RWPE2 (cell line): ENCODE data around the gene INTS7.
"Not testable (repeated sequence)": the region's sequence is repeated elsewhere in the genome, so short reads cannot be mapped to it uniquely, and the experiment has no call there.

Experiments used
- ATAC-seq: fragments of 200-7000 bp; cut with Tn5 transposase; 3 replicates; pipeline ENCODE4 v1.9.1; 2021; ENCODE audit warnings: low read depth
- DNase-seq: peaks from one replicate; pipeline ENCODE4 v3.0.0-alpha.2; 2020; ENCODE audit warnings: low spot score
- H3K27ac ChIP-seq: fragments of 450-650 bp; 2 replicates; pipeline ENCODE4 v1.5.1; 2017; ENCODE audit warnings: mild to moderate bottlenecking; ENCODE audit not compliant: poor library complexity, severe bottlenecking
- H3K27me3 ChIP-seq: fragments of 250-450 bp; sonication (Bioruptor Pico); 2 replicates; pipeline ENCODE4 v1.5.1; 2021; ENCODE audit warnings: mild to moderate bottlenecking, moderate library complexity; ENCODE audit not compliant: insufficient read depth, poor library complexity, severe bottlenecking
- H3K36me3 ChIP-seq: fragments of 250-450 bp; sonication (Bioruptor Pico); 2 replicates; pipeline ENCODE4 v1.5.1; 2020; ENCODE audit warnings: low read depth, mild to moderate bottlenecking, moderate library complexity
- H3K4me1 ChIP-seq: fragments of 250-450 bp; sonication (Bioruptor Pico); 2 replicates; pipeline ENCODE4 v1.5.1; 2021; ENCODE audit warnings: mild to moderate bottlenecking, moderate library complexity; ENCODE audit not compliant: insufficient read depth, poor library complexity, severe bottlenecking
- H3K4me3 ChIP-seq: fragments of 250-450 bp; sonication (Bioruptor Pico); 2 replicates; pipeline ENCODE4 v1.5.1; 2021; ENCODE audit warnings: mild to moderate bottlenecking, moderate library complexity; ENCODE audit not compliant: severe bottlenecking
- H3K9me3 ChIP-seq: fragments of 250-450 bp; sonication (Bioruptor Pico); 2 replicates; pipeline ENCODE4 v1.5.1; 2021; ENCODE audit warnings: mild to moderate bottlenecking, moderate library complexity; ENCODE audit not compliant: severe bottlenecking
- TF ChIP-seq, protein P1 (sequence below): fragments of 450-650 bp; IDR thresholded peaks from one replicate; pipeline ENCODE4 v1.5.1; 2017; ENCODE audit warnings: mild to moderate bottlenecking, moderate library complexity; ENCODE audit not compliant: poor library complexity, severe bottlenecking

Gene INTS7

DNA sequence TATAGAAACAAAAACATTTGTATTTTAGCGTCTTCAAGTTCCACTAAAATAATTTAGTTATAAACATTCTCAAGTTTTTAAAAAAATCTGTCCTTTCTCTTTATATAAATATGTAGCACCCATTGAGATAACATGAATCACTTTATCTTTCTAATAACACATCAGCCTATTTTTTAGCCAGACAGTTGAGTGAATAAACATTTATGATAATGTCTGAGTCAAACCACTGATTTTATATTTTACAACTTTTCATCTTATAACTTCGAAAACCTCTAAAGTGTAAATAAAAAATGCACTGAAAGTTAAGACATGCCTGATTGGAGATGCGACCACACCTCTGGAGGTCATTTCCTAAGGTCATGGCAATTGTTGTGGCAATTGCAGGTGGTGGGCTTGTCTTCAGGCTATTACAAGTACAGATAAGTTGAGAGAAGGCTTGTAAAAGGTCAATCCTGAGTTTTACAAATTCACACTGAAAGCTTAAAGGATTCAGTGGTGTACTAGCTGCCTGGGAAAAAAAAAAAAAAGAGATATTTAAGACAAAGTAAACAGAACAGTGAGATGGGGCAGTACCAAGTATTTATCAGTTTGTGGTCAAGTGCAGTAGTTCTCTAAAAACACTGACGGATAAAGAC lies 67.0 kb downstream of the INTS7 start:
- H3K4me3 ChIP-seq = no peak overlapping the region
- H3K27me3 ChIP-seq = no peaks in the 10 kb centered on the region
- ATAC-seq (no peak), DNase-seq (no peak)
- no peaks in the 10 kb centered on the region for H3K4me1 ChIP-seq
- H3K9me3 ChIP-seq = no peaks in the 10 kb centered on the region
- no peak overlapping the region for H3K27ac ChIP-seq
- peaks cover 4% of the 10 kb centered on the region; the same call in 1 of the 2 replicates for H3K36me3 ChIP-seq
- TF ChIP-seq, protein P1, sequence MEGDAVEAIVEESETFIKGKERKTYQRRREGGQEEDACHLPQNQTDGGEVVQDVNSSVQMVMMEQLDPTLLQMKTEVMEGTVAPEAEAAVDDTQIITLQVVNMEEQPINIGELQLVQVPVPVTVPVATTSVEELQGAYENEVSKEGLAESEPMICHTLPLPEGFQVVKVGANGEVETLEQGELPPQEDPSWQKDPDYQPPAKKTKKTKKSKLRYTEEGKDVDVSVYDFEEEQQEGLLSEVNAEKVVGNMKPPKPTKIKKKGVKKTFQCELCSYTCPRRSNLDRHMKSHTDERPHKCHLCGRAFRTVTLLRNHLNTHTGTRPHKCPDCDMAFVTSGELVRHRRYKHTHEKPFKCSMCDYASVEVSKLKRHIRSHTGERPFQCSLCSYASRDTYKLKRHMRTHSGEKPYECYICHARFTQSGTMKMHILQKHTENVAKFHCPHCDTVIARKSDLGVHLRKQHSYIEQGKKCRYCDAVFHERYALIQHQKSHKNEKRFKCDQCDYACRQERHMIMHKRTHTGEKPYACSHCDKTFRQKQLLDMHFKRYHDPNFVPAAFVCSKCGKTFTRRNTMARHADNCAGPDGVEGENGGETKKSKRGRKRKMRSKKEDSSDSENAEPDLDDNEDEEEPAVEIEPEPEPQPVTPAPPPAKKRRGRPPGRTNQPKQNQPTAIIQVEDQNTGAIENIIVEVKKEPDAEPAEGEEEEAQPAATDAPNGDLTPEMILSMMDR = no peak

DNA sequence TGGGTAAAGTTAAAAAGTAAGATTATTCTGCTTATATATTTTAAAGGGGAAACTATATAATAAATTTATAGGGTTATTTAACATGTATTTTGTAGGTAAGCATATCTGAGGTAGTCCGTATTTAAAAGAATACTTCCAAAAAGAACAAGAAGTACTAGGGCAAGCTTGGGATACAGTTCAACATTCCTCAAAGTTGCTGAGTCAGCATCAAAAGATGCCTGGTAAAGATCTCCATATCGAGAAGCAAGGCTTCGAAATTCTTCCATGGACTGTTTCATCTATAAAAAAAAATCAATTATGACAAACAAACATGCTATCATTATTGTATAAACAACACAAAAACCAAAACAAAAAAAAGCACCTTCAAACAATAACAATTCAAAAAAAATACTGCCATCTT lies 67.7 kb downstream of the INTS7 start:
- TF ChIP-seq, protein P1 = no peak
- no peak for DNase-seq

DNA sequence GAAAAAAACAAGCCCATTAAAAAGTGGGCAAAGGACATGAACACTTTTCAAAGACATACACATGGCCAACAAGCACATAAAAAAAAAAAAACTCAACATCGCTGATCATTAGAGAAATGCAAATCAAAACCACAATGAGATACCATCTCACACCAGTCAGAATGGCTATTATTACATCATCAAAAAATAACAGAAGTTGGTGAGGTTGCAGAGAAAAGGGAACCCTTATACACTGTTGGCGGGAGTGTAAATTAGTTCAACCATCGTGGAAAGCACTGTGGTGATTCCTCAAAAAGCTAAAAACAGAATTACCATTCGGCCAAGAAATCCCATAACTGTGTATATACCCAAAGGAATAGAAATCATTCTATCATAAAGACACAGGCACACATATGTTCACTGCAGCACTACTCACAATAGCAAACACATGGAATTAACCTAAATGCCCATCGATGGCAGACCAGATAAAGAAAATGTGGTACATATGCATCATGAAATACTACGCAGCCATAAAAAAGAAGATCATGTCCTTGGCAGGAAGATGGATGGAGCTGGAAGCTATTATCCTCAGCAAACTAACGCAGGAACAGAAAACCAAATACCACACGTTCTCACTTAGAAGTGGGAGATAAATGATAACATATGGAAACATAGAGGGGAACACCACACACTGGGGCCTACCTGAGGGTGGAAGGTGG lies 70.1 kb downstream of the INTS7 start:
- TF ChIP-seq, protein P1 = no peak
- Histone ChIP-seq H3K27me3 (no peaks in the 10 kb centered on the region), H3K27ac (no peak overlapping the region), H3K4me3 (no peak overlapping the region), H3K9me3 (no peaks in the 10 kb centered on the region), H3K4me1 (no peaks in the 10 kb centered on the region), H3K36me3 (peaks cover 4% of the 10 kb centered on the region; the same call in 1 of the 2 replicates)
- DNase-seq = no peak
- no peak for ATAC-seq

More for the DNA sequence above, 67.7 kb downstream of the INTS7 start:
- Histone ChIP-seq H3K4me3 (no peak overlapping the region), H3K27ac (no peak overlapping the region), H3K4me1 (no peaks in the 10 kb centered on the region), H3K27me3 (no peaks in the 10 kb centered on the region), H3K9me3 (no peaks in the 10 kb centered on the region), H3K36me3 (peaks cover 4% of the 10 kb centered on the region; the same call in 1 of the 2 replicates)
- no peak for ATAC-seq

DNA sequence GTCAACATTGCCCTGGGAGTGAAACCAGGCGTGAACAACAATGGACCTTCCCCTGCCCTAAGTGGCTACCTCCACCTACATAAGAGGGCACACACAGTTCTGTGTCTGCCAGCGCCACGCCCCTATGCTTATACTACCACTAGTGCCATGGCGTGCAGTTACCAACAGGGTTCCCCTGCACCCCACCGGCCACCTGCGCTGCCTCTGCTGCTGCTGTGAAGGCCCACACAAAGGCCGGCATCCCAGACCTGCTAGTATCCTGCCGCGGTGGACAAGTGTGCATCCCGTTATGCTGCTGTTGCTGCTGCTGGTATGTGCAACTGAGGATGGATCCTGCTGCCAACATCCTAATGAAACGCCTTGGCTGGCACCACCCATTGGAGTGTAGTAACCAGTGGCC lies 75.7 kb downstream of the INTS7 start:
- H3K27me3 ChIP-seq = no peaks in the 10 kb centered on the region
- no peak for ATAC-seq
- H3K4me1 ChIP-seq = no peaks in the 10 kb centered on the region
- H3K36me3 ChIP-seq = no peaks in the 10 kb centered on the region
- no peak overlapping the region for H3K4me3 ChIP-seq
- TF ChIP-seq, protein P1 = no peak
- DNase-seq = no peak
- no peak overlapping the region for H3K27ac ChIP-seq
- H3K9me3 ChIP-seq = no peaks in the 10 kb centered on the region

DNA sequence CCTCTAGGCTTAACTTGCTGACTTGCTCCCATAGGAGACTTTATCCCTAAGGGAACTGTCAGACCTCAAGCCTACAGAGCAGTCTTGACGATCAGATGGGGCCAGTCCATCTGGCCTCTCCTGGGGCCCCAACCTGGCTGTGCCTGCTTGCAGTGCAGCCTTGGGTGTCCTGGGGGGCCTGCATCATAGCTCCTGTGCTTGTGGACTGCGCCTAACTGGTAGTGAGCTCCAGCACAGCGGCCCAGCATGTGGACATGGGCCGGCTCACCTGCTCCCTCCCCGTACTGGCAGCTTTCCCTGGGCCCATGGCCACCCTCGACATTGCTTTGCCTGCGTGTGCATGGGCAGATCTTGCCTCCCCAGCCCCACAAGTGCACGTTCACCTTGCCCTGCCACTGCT lies 76.1 kb downstream of the INTS7 start:
- ATAC-seq (no peak), DNase-seq (no peak)
- H3K36me3 ChIP-seq = no peaks in the 10 kb centered on the region
- no peaks in the 10 kb centered on the region for H3K9me3 ChIP-seq
- H3K27me3 ChIP-seq = no peaks in the 10 kb centered on the region
- H3K4me1 ChIP-seq = no peaks in the 10 kb centered on the region
- no peak overlapping the region for H3K4me3 ChIP-seq
- TF ChIP-seq, protein P1 = no peak
- H3K27ac ChIP-seq = no peak overlapping the region

DNA sequence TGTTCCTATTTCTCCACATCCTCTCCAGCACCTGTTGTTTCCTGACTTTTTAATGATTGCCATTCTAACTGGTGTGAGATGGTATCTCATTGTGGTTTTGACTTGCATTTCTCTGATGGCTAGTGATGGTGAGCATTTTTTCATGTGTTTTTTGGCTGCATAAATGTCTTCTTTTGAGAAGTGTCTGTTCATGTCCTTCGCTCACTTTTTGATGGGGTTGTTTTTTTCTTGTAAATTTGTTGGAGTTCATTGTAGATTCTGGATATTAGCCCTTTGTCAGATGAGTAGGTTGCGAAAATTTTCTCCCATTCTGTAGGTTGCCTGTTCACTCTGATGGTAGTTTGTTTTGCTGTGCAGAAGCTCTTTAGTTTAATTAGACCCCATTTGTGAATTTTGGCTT lies 81.3 kb downstream of the INTS7 start:
- H3K4me1 ChIP-seq = peaks cover 13% of the 10 kb centered on the region
- not testable (repeated sequence) for H3K36me3 ChIP-seq, ATAC-seq, H3K9me3 ChIP-seq, H3K27ac ChIP-seq, H3K4me3 ChIP-seq, DNase-seq, H3K27me3 ChIP-seq

DNA sequence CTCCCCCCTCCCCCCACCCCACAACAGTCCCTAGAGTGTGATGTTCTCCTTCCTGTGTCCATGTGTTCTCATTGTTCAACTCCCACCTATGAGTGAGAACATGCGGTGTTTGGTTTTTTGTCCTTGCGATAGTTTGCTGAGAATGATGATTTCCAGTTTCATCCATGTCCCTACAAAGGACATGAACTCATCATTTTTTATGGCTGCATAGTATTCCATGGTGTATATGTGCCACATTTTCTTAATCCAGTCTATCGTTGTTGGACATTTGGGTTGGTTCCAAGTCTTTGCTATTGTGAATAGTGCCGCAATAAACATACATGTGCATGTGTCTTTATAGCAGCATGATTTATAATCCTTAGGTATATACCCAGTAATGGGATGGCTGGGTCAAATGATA lies 81.8 kb downstream of the INTS7 start:
- not testable (repeated sequence) for H3K4me3 ChIP-seq, ATAC-seq, H3K27ac ChIP-seq, DNase-seq, H3K27me3 ChIP-seq, H3K9me3 ChIP-seq, H3K36me3 ChIP-seq
- H3K4me1 ChIP-seq = peaks cover 13% of the 10 kb centered on the region
